Choroid plexus epithelial cell (primary cell): Measurements from ENCODE around the gene YLPM1.
A peak's percentile ranks its signal among the peaks of the same experiment; 100 is the strongest.

Experiments
- DNase-seq: peaks from one replicate; pipeline ENCODE4 v3.0.0-alpha.2; 2010; ENCODE audit warnings: low read depth
- H3K4me3 ChIP-seq: 2 replicates; pipeline ENCODE4 v1.5.1; 2011; ENCODE audit warnings: low read depth, mild to moderate bottlenecking, control low read depth, low read length, moderate library complexity
- TF ChIP-seq, protein P1 (sequence below): conservative IDR thresholded peaks from 2 replicates; pipeline ENCODE4 v1.5.1; 2011; ENCODE audit warnings: low read depth, mild to moderate bottlenecking, control low read depth, inconsistent platforms, low read length, moderate library complexity

Gene YLPM1

DNA sequence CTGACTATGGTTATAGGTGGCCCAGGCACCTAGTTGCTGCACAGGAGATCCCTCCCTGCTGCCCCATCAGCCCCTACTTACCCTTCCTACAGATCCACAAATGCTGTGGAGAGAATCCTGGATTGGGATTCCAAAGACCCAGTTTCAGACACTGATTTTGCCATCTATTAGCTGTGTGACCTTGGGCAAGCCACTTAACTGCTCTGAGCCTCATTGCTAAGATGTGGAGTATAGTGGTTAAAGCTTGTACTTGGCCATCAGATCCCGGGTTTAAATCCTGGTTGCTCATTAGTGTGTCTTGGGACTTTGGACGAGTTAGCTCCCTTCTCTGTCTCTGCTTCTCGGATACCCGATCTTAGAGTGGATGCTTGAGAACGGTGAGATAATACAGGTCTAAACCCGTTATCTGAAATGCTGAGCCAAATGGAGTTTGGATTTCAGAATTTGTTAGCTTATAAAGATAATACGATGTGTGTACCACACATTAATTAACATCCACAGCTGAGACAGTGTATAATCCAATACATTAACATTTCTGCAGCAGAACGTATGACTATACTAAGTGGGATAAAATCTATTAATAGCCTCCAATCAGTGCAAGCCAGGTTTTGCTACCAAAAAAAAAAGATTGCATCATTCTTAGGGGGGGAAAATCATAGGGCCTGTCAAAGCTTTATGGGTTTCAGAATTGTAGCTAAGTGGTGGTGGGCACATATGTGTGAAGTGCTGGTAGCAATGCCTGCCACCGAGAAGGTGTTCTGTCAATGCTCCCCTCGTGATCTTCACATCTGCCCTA is 96.8 kb downstream of the YLPM1 start:
- TF ChIP-seq, protein P1, sequence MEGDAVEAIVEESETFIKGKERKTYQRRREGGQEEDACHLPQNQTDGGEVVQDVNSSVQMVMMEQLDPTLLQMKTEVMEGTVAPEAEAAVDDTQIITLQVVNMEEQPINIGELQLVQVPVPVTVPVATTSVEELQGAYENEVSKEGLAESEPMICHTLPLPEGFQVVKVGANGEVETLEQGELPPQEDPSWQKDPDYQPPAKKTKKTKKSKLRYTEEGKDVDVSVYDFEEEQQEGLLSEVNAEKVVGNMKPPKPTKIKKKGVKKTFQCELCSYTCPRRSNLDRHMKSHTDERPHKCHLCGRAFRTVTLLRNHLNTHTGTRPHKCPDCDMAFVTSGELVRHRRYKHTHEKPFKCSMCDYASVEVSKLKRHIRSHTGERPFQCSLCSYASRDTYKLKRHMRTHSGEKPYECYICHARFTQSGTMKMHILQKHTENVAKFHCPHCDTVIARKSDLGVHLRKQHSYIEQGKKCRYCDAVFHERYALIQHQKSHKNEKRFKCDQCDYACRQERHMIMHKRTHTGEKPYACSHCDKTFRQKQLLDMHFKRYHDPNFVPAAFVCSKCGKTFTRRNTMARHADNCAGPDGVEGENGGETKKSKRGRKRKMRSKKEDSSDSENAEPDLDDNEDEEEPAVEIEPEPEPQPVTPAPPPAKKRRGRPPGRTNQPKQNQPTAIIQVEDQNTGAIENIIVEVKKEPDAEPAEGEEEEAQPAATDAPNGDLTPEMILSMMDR, result no peak

DNA sequence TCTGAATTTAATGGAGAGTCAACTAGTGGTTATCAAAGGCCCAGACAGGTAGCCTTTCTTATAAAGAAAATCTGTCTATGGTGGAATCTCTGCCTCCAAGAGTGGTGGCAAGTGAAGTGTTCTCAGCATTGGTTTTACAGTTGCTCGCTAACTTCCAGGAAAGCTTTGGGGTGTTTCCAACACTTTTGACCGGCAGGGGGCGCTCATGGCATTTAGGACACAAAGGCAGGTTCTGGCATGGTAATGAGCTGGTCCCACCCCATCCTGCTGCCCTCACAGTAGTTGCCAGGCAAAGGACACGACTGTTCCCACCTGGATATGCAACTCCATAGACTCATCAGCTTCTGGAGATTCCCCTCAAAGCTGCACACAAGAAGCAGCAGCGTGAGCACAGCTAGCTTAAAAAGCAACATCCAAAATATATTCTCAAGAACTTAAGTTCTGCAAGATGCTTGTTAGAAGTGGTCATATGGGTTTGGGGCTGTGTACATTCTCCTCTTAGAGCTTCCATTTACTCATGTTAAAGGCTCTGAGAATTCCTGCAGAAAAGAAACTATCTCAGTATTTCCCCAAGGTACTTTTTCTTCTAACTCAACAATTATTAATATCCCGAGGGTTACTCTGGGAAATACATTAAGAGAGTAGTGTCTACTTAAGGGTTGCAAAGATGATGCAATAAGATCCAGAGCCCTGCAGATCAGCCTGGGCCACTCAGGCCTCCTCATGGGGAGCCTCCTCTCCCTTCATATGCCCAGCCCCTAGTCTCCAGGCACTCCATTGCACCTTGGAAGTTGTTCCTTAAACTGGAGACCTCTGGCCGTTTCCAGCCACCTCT is 98.0 kb downstream of the YLPM1 start:
- H3K4me3 ChIP-seq, result no peak overlapping the region
- TF ChIP-seq, protein P1, result peak; percentile 90
- peak; percentile 90 for DNase-seq

More for the DNA sequence above, 96.8 kb downstream of the YLPM1 start:
- no peak overlapping the region for H3K4me3 ChIP-seq
- peak; percentile 28 for DNase-seq

DNA sequence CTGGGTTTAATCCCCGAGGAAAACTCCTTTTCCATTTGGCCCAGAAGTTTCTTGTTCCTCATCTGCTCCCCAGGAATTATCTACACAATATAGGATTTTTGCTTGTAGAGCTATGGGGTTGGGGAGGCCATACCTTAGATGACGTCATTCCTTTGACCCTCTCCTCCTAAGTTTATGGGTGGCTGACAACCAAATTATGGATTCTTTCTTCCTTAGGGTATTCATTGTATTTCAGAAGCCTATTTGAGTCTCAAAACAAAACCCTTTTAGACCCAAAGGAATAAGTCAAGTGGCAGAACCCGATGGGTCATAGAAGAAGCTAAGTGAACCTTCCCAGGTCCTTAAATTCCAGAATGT is 98.6 kb downstream of the YLPM1 start:
- no peak overlapping the region for H3K4me3 ChIP-seq
- TF ChIP-seq, protein P1, result no peak
- no peak for DNase-seq

DNA sequence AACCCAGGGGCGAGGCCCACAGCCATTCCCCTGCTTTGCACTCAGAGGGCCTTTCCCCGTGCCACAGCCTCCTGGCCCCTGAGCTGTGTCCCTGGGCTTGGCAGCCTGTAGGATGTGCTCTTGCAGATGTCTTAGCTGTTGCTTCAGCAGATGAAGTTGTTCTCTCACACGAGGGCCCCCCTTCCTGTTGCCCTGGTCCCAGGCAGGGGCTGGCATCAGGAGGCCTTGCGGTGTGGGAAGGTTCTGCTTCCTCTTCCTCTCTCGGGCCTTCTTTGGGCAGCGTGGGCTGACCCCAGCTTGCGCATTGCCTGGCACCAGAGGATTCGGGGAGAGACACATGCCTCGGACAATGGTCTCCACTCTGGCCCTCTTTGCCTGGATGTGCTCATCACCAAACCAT is 100.2 kb downstream of the YLPM1 start:
- TF ChIP-seq, protein P1, result no peak
- no peak for DNase-seq
- no peak overlapping the region for H3K4me3 ChIP-seq

DNA sequence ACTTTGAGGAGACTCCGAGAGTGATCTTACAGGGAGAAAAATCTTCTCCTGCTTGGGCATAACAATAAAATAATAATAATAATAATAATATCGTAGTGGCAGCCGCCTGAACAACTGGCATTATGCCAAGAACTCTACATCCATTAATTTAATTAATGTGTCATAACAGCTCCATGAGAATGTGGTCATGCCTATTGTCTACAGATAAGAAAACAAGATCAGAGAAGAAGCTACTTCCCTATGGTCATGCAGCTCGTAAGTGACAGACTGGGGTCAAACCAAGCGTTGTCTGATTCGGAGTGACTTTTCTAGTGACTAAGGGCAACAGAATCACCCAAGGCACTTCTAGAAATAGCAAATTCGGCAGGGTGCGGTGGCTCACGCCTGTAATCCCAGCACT is 101.1 kb downstream of the YLPM1 start:
- no peak for DNase-seq
- TF ChIP-seq, protein P1, result no peak
- H3K4me3 ChIP-seq, result no peak overlapping the region

DNA sequence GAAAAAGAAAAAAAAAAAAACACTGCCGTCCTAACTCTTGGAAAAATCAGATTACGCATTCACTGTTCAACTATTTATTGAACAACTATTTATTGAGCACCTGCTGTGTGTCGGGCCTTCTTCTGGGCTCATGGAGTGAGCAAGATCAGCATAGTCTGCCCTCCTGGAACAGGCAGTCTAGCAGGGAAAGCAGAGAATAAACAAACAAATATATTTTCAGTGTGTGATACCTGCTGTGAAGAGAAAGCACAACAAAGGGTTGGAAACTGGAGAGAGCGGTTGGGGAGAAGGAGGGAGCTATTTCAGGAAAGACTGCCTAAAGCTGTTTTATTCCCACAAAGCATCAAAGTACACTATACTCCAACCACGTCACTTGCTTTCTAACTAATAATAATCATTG is 102.0 kb downstream of the YLPM1 start:
- no peak overlapping the region for H3K4me3 ChIP-seq
- TF ChIP-seq, protein P1, result no peak
- DNase-seq, result no peak
